OCI-LY7 (cell line): Measurements from ENCODE around the gene GPD1.

ENCODE experiments used
- CTCF ChIP-seq: fragments of 200-600 bp; sonication (generic); conservative IDR thresholded peaks from 2 replicates; pipeline ENCODE4 v1.5.1; 2014; ENCODE audit warnings: mild to moderate bottlenecking, antibody characterized with exemption, low read length, moderate library complexity, mixed read lengths
- EZH2phosphoT487 ChIP-seq: fragments of 200-600 bp; sonication (generic); IDR thresholded peaks from 2 replicates; pipeline ENCODE4 v1.6.1; 2018; ENCODE audit warnings: low read depth, borderline replicate concordance, mild to moderate bottlenecking, mixed run types, antibody characterized with exemption, low read length, moderate library complexity, mixed read lengths

DNA sequence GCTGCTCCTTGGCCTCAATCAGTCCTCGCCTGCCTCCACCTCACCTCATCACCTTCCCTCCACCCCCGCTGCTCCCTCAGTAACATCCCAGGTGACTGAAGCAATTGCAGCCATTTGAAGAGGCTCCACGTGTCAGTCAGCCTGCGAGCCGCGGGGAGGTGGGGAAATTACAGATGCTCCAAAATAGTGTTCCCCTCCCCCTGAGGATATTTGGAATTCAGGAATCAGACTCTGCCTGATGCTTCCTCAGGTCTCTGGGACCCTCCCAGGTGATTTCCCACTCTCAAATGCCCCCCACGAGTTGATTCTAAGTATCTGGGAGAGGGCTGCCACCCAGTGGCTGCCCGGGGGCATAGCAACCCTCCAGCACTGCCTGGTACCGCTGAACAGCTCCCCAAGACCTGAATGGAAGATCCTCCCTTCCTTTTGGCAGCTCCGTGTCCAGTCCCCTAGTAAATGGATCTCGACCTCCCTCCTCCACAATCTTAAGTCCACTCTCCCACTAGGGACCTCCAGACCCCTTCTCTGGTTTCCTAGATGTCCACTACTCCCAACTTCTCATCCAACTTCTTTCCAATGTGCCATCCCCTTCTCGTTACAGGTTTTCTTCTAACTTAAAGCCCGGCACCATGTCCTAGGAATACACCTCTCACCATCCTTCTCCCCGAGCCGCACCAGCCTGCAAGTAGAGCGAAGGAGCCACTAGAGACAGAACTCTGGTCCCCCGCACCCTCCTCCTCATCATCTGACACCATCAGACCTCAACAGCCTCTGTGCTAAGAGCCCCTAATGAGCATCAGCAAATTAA is 47.8 kb upstream of the GPD1 start:
- TF ChIP-seq CTCF (peak; percentile 100), EZH2phosphoT487 (no peak)
